SKM-1 treated with dmso at 0.1 percent for 144 hours (cell line): ENCODE data around the gene METRNL.
"Not testable (repeated sequence)": the region's sequence is repeated elsewhere in the genome, so short reads cannot be mapped to it uniquely, and the experiment has no call there.

Experiments
- DNase-seq: peaks from one replicate; lab custom pipeline; 2025; ENCODE audit not compliant: unreplicated experiment; lab: John Stamatoyannopoulos, UW

The METRNL gene

DNA sequence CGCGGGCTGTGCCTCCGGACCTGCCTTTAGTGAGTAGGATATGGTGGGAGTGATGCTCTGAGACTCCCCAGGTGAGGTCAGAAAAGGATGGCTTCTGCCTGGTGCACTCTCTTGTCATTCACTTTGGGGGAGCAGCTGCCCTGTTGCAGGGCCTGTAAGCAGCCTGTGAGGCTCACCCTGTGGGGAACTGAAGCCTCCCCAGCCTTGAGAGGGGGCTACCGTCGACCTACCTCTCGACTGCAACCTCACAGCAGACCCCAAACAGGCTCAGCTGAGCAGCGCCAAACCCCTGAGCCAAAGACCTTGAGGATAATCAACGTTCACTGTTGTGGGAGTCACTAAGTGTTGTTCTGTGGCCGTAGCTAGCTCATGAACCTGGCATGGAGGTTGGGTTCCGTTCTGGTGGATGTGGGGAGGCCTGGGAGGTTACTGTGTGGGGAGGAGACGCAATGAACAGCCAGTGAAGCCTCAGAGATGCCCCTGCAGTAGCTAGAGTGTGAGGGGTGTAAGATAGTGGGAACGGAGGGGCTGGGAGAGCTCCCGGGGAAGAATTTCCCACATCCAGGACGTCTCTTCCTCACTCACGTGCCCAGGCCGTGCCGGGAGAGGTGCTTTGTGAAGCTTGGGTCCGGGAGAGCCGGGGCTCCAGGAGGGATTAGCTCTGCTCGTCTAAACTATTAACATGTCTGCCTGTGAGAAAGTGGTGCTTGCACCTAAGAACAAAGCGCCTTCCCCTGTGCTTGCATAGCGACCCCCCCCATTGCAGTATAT, 38.8 kb downstream of the METRNL start:
- no peak for DNase-seq

DNA sequence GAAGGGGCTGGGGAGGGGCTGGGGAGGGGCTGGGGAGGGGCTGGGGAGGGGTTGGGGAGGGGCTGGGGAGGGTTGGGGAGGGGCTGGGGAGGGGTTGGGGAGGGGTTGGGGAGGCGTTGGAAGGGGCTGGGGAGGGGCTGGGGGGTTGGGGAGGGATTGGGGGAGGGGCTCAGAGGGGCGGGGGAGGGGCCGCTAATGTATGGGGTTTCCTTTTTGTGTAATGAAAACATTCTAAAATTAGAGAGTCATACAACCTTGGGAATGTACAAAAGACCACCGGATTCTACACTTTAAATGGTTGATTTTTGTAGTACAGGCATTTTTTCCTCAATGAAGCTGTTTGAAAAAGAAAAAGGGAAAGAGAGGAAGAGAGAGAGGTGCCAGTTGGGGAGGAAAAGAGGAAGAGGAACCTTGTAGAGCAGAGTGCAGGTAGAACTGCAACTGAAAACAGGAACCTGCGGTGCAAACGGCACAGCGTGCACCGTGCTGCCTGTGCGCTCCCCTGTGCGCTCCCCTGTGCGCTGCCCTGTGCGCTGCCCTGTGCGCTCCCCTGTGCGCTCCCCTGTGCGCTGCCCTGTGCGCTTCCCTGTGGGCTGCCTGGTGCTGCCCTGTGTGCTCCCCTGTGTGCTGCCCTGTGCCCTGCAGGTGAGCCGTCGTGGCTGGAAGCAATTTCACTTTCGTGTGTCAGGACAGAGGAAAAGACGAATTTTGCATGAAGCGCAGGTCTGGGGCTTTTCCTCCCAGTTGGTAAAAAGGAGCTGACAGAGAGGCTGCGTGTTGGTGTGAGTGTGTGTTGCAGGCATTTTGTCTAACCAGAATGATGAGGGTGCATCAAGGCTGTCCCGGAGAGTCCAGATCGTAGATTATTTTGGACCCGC, 40.8 kb downstream of the METRNL start:
- DNase-seq = peak; percentile 98

DNA sequence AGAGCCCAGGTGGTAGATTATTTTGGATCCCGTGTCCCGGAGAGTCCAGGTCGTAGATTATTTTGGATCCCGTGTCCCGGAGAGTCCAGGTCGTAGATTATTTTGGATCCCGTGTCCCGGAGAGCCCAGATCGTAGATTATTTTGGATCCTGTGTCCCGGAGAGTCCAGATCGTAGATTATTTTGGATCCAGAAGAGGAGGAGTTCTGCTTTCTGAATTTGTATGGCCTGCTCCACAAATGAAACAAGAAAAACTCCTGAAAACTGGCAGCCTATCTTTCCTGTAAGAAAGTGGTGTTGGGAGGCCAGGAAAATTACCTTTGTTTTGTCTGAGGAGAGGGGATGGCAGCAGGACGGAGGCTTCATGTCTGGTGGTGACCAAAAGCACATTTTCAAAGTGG, 42.1 kb downstream of the METRNL start:
- not testable (repeated sequence) for DNase-seq

DNA sequence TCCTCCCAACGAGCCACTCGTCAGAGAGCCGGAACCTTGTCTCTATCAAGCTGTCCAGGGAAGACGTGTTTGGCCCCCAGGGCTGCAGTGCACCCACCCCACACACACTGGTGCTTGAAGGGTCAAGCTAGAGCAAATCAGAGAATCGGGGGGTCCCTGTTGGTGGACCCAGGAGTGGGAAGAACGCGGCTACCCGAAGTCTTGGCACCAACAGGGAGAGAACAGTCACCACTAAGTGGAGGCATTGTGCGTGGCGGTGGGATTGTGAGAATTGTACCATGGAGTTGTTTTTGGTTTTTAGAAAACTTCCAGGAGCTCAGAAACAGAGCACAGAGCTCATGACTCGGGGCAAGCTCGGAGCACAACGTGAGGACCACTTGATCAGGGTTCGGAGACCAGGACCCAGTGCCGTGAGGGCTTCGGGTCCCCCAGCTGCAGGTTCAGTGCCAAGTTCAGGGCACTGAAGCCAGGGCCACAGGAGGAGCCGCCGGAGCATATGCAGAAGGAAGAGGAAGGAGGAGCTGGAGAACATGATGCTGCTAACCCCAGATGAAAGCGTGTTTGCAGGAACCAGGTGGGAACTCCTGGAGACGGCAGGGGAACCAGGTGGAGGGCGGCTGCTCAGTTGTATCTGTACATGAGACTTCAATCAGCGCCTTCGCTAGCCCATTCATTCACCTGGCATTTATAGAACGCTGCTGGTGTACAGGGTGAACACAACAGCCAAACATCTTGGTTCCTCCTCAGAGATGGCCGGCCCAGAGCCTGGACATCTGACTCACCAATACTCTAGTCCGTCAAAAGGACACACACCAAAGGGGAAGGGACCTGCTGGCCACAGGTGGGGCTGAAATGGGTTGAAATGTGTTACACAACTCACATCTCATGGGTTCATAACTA, 42.8 kb downstream of the METRNL start:
- no peak for DNase-seq

DNA sequence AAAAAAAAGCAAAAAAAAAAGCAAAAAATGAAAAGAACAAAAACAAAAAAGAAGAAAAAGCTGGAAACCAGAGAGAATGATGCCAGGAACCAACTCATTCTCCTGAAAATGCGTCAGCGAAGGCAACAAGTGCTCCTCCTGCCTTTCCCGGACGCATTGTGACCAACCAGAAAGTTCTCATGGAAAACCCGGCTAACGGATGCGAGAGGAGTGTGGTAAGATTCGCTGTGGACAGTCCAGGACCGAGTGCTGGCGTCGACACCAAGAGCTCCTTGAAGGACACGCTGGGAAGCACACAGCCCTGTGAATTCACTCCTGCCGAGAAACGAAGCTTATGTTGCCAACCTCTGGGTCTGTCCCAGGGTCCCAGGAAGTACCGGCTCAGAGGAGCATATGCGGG, 43.4 kb downstream of the METRNL start:
- DNase-seq = no peak

DNA sequence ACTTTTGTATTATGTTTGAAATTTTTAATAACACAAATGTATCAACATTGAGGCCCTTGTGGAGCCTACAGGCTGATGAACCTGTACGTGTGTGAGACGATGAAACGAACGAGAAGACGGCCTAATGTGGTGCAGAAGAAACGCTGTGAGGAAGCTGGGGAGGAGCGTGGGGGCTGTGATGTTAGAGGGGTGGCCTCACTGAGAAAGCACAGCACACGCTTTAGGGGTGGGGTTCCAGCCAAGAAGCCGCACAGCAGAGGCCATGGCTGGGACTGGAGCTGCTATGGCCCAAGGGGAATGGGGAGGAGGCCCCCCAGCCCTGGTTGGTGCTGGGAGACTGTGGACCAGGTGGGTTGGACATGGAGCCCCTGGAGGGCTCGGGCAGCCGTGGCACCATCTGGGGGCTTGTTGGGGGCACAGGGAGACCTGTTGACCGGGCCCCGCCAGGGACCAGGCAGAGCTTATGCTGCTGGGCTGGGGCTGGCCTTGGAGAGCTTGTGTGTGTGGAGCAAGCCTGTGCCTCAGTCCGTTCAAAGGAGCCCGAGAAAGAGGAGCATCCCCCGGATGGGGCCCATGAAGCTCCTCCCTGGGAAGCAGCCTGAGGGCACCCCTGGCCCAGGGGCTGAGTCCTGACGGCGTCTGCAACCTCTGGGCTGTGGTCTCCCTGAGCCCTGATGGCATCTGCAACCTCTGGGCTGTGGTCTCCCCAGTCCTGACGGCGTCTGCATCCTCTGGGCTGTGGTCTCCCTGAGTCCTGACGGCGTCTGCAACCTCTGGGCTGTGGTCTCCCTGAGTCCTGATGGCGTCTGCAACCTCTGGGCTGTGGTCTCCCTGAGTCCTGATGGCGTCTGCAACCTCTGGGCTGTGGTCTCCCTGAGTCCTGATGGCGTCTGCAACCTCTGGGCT, 44.7 kb downstream of the METRNL start:
- DNase-seq = no peak

DNA sequence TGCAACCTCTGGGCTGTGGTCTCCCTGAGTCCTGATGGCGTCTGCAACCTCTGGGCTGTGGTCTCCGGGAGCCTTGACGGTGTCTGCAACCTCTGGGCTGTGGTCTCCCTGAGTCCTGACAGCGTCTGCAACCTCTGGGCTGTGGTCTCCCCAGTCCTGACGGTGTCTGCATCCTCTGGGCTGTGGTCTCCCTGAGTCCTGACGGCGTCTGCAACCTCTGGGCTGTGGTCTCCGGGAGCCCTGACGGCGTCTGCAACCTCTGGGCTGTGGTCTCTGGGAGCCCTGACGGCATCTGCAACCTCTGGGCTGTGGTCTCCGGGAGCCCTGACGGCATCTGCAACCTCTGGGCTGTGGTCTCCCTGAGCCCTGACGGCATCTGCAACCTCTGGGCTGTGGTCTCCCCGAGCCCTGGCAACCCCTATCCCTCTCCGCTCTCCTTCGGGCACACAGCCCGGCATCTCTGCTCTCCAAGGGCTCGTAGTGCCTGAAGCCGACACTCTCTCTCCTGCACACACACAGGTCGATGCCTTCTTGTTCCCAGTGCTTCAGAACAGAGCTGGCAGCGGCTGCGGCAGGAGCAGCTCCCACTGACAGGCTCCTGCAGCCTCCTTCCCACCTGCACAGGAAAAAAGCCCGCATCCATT, 45.6 kb downstream of the METRNL start:
- DNase-seq = peak; percentile 54

DNA sequence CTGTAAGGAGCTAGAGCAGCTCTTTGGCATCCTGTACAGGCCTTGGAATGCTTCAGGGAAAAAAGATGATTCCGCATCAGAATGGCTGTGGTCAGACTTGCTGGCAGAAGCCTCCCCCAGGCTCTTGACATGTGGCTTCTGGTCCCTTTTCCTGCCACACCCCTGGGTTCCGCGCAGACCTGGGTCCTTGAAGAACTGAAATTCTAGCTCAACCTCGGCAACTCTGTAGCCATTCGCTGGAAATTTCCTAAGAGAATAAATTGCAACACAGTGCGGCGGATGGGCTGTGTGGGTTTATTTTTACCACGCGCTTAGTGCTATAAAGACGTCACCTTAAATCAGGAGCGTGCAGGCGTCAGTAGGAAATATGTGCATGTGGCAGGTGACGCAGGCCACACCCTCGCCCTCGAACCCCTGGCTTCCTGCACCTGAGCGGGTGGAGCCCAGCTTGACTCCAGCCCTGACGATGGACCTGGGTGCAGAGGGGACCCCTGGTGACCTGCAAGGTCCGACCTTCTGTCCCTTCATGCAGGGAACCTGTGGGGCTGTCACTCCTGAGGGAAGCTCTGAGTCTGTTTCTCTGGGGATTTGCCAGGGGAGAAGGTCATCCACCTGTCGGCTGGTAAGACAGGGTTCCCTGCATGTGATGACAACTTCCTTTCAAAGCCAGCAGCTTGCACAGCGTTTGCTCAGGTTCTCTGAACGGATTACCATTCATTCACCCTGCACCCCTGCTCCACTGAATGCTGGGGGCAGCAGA, 46.3 kb downstream of the METRNL start:
- peak; percentile 92 for DNase-seq

DNA sequence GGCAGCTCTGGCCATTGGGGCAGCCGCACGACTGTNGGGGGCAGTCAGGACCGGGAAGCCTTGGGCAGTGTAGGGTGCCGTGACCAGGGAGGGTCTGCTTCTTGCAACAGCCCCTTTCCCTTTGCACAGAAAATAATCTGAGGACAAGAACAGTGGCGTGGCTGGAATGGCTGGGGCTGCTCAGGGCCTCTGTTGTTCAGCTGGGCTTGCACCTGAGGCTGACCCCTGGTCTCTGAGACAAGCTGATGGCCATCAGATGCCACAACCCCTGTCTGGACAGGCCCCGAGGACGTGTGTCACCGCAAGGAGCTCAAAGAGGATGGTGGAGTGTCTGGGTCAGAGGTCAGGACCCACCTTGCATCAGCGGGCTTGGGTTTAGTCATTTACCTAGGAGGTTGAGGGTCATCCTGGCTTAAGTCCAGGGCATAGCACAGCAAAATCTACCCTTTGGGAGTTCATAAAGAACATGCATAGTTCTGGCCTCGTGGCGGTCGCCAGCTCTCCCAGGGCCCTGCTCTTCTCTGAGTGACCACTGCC, 46.9 kb downstream of the METRNL start:
- no peak for DNase-seq

DNA sequence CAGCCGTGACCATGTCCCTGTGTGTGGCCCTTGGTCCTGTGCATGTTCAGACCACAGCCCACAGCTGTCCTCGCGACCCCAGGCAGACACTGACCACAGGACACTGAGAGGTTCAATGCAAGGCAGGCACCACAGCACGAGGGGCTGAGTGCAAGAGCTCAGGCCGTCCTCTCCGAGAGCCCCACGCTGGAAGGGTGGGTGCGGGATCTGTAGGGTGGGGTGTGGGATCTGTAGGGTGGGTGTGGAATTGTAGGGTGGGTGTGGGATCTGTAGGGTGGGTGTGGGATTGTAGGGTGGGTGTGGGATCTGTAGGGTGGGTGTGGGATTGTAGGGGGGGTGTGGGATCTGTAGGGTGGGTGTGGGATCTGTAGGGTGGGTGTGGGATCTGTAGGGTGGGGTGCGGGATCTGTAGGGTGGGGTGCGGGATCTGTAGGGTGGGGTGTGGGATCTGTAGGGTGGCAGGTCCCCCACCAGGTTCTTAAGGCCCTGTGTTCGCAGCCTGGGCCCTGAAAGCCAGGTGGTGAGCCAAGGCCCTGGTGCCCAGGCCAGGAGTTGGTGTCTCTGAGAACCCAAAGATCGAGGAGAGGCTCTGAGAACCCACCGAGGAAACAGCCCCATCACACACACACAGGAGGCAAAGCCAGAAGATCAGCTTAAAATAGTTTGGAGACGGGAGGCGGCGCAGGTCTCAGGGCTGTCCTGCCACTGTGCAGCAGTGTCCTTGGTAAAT, 48.2 kb downstream of the METRNL start:
- no peak for DNase-seq

DNA sequence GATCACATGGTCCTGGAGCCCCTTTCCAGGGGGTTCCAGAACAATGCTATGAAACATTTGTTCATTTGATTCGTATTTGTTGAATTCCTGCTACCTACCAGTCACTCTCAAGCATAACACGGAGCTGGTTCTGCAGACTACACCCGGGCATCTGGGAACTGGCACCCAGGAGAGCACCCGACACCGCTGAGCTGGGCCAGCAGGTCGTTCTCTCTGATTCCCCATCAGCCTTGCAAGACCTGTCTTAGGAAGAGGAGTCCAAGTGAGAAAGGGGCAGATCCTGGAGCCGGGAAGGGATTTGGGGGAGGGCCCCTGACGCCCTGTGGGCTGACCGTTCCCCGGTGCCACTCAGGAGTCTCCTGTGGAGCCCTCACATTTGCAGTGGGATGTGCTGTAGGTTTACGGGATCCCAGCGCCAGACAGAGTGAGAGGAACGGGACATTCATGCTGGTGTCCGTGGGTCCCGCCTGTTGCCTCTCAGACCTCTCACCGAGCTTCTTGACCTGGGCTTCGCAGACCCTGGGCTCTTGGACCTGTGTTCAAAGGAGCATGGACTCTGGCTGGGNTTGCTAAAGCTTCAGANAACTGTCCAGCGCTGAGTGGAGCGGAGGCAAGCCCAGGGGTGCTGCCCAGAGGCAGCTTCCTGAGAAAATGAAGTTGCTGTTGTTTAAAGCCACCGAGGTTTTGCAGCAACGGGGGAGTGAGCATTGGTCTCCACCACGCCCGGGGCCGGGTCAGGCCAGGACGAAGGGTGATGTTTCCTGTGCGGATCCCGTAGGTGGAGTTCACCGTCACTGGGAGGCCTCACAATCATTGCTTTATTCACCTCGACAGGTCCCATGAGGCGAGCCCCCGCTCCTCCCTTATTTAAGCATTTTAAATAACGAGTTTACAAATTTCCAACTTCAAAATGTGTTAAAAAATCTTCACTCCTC, 49.2 kb downstream of the METRNL start:
- no peak for DNase-seq

DNA sequence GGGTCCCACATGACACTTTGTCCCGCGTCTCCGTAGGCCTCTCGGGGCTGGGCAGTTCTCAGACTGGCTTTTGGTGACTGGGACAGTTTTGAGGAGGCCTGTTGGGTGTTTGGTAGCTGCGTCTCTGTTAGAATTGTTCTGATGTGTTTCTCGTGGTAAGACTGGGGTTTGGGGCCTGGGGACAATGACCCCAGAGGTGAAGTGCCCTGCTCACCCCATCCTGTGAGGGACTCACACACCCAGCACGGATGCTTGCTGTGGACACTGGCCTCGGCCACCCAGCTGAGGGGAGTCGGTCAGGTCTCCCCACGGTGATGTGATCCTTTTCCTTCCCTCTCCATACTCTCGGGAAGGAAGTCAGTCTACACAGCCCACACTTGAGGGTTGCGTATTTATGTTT, 50.3 kb downstream of the METRNL start:
- no peak for DNase-seq

DNA sequence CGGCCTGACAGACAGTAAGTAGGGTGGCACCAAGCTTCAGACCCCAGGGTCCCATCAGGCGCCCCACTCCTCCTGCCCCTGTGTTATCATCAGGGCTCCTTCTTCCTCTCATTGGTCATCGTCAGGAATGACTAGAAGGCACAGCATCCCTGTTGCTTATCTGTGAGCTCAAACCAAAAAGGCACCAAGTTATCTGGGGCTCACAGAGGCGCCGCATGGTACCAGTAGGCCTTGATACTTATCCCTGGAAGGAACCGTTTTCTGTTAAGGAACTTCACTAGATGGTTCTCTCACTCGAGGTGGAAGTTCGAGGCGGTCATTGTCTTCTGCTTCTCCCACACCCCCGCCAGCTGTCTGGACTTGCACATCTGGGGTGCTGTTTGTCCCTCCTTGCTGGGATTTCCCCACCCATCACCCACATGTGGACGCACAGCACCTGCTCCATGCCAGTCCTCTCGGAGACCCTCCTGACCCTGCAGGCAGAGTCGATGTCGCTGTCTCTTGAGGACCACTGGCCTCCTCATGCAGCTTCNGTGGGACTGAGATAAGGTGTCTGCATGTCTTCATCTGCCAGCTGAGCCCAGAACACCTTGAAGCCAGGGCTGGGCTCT, 52.1 kb downstream of the METRNL start:
- no peak for DNase-seq

DNA sequence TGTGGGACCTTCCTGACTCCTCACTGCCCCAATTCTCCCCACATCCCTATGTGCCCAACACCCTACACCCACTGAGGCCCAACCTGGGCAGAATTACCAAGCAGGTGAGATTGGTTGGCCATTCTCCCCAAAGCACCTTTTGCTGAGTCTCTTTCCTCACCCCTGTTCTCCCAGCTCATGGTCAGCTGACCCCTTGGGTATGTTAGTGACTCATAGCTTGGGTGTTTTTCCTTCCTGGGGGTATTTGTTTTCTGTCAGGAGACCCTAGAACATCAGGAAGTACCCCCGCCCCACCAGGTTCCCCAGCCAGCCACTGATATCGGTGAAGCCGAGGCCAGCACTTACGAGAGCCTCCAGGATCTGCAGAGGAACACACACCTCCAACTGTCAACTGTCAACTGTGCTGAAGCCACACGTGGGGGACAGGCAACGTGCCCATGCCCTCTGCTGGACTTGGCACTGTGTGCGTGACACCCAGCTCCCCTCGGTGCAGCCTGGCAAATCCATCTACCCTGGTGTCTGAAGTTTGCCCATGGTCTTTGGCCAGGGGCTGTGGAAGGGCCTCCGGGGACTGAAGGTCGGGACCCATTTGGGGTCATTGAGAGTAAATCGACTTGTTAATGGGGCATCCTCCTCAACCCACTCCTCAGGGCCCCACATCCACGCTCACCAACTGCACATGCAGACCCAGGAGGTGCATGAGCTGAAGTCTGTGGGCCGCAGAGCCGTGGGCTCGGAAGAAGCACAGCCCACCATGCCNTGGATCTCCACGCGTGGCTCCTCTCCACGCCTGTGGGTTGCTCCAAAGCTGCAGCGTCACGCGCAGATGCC, 53.1 kb downstream of the METRNL start:
- DNase-seq = no peak

DNA sequence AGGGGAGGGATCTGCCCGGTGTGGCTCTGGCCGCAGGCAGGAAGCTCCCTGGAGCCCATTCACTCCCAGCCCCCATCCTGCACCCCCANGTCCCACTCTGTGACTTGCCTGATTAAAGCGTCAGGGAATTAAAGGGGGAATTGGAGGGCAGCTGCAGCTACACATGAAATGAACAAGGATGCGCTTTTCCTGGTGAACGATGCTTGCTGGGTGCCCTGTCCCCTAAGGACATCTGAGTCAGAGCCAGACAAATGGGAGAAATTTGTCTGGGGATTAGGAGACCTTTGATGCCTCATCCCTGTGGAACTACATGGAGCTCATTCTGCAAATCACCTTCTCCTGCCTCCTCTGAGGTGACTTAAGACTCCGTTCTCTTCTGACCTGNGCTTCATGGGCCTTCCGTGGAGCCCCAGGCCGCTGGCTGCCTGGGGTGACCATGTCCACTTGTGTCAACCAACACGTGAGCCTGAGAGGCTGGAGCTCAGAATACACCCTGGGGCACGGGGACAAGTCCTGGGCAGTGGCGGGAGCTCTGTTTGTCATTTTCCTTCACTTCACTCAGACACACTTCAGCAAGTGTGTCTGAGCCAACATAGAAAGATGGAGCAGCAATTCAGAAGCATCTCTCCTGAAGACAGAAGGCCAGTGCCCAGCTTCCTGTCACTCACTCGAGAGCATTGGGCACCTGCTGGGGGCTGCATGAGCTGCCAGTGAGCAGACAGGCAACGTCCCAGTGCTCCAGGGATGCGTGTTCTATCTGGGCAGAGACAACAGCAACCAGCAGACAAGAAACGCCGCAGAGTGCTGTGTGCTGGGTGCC, 54.1 kb downstream of the METRNL start:
- DNase-seq = no peak
